Gastroesophageal sphincter (tissue), 4 donors: ENCODE results near the gene PLCB4. TPM values are rescaled to one million over a fixed set of nuclear protein-coding genes. Genes with fewer than 3 reads are reported as not detected.

Experiments used
- ATAC-seq: fragments of 150-250 bp; one replicate; pipeline ENCODE4 v1.9.1; 2016; ENCODE audit warnings: mild to moderate bottlenecking, moderate library complexity
- H3K27ac ChIP-seq, 4 donors: fragments of 200-600 bp; sonication (generic) in 3 of 4; 1 replicate in 3 of 4; 2 replicates in 1 of 4; pipeline ENCODE4 v1.5.1; 2016 to 2019
- H3K27me3 ChIP-seq: fragments of 200-600 bp; sonication (generic); one replicate; pipeline ENCODE4 v1.5.1; 2019
- H3K36me3 ChIP-seq, 2 donors: fragments of 200-600 bp; sonication (generic); one replicate each; pipeline ENCODE4 v1.5.1; 2019; ENCODE audit warnings: control low read depth in 1 of 2
- H3K4me1 ChIP-seq, 3 donors: fragments of 200-600 bp; sonication (generic); 1 replicate in 2 of 3; 2 replicates in 1 of 3; pipeline ENCODE4 v1.5.1; 2016 to 2019; ENCODE audit warnings: control low read depth in 2 of 3
- H3K4me3 ChIP-seq, 2 donors: fragments of 200-600 bp; sonication (generic); one replicate each; pipeline ENCODE4 v1.5.1; 2019; ENCODE audit warnings: mild to moderate bottlenecking in 1 of 2, moderate library complexity in 1 of 2
- H3K9me3 ChIP-seq, 3 donors: fragments of 200-600 bp; sonication (generic); one replicate each; pipeline ENCODE4 v1.5.1; 2017 to 2019; ENCODE audit warnings: control low read depth in 2 of 3
- CTCF ChIP-seq, 4 experiments: fragments of 200-600 bp in 2 of 4; fragments of 450-650 bp in 2 of 4; sonication (generic) in 1 of 4; IDR thresholded peaks; one replicate each; pipeline ENCODE4 v1.5.1; 2017 to 2019; ENCODE audit warnings: antibody characterized with exemption in 4 of 4, mild to moderate bottlenecking in 2 of 4, moderate library complexity in 2 of 4
- EP300 ChIP-seq: sonication (generic); formaldehyde crosslinking; IDR thresholded peaks from one replicate; pipeline ENCODE4 v1.6.1; 2017; ENCODE audit warnings: antibody characterized with exemption, mild to moderate bottlenecking
- POLR2A ChIP-seq, 2 donors: fragments of 450-650 bp; IDR thresholded peaks; one replicate each; pipeline ENCODE4 v1.6.1; 2017; ENCODE audit warnings: antibody characterized with exemption in 2 of 2, mild to moderate bottlenecking in 2 of 2, moderate library complexity in 1 of 2
- POLR2AphosphoS5 ChIP-seq: sonication (generic); formaldehyde crosslinking; IDR thresholded peaks from one replicate; pipeline ENCODE4 v1.6.1; 2017; ENCODE audit warnings: antibody characterized with exemption
- WGBS, 2 donors: methylation state at CpG; one replicate each; pipeline ENCODE4 v1.1.5; 2018; ENCODE audit warnings: low coverage in 1 of 2; 5-methylcytosine and 5-hydroxymethylcytosine counted together
- total RNA-seq, 4 donors: library from RNA; depleted of rRNA; stranded (reverse); fragments of >200 nt; gene quantifications; one replicate each; pipeline ENCODE4 v1.1.0, GENCODE V29; 2016

The PLCB4 gene
- total RNA-seq, 4 donors from 2014 or later, result 21.9 to 109 (median 59.1) TPM

GRCh38 chr20:9244811-9245210, 175.9 kb downstream of the PLCB4 start:
- Histone ChIP-seq H3K27ac (no peak overlapping the region), H3K4me1 (peaks cover 0 to 5% (median 0%) of the 10 kb centered on the region in 3 donors), H3K27me3 (no peaks in the 10 kb centered on the region), H3K4me3 (no peak overlapping the region), H3K9me3 (no peaks in the 10 kb centered on the region), H3K36me3 (no peaks in the 10 kb centered on the region)
- ATAC-seq, result no peak
- TF ChIP-seq EP300 (no peak), POLR2AphosphoS5 (no peak), CTCF (IDR thresholded peaks at IDR 0.05) (no peak), POLR2A (IDR thresholded peaks at IDR 0.05) (no peak)
- 75% methylated on average over 1 of the region's 2 CpGs; no CpG with 5 or more reads in 1 of the 2 donors for WGBS, 2 donors

- Histone ChIP-seq H3K27ac (no peak overlapping the region), H3K36me3 (no peaks in the 10 kb centered on the region), H3K4me3 (no peak overlapping the region), H3K27me3 (no peaks in the 10 kb centered on the region), H3K4me1 (peaks cover 0 to 5% (median 0%) of the 10 kb centered on the region in 3 donors), H3K9me3 (no peaks in the 10 kb centered on the region)
- WGBS, 2 donors, result 77 to 100% methylated on average over 1 of the region's 1 CpG
- TF ChIP-seq POLR2AphosphoS5 (no peak), CTCF (IDR thresholded peaks at IDR 0.05) (no peak), POLR2A (IDR thresholded peaks at IDR 0.05) (no peak), EP300 (no peak)
- no peak for ATAC-seq
Measured at GRCh38 chr20:9246731-9247130, 177.8 kb downstream of the PLCB4 start.

- Histone ChIP-seq H3K4me1 (peaks cover 0 to 10% (median 0%) of the 10 kb centered on the region in 3 donors), H3K4me3 (no peak overlapping the region), H3K9me3 (no peaks in the 10 kb centered on the region), H3K27ac (no peak overlapping the region), H3K36me3 (no peaks in the 10 kb centered on the region), H3K27me3 (no peaks in the 10 kb centered on the region)
- no peak for ATAC-seq
- 100% methylated on average over 1 of the region's 1 CpG; no CpG with 5 or more reads in 1 of the 2 donors for WGBS, 2 donors
- TF ChIP-seq EP300, result no peak
- TF ChIP-seq CTCF (IDR thresholded peaks at IDR 0.05), result no peak
- no peak for TF ChIP-seq POLR2A (IDR thresholded peaks at IDR 0.05)
- TF ChIP-seq POLR2AphosphoS5, result no peak
Measured at GRCh38 chr20:9250511-9250910, 181.6 kb downstream of the PLCB4 start.

- H3K9me3 ChIP-seq, result no peaks in the 10 kb centered on the region
- H3K27ac ChIP-seq, result no peak overlapping the region
- WGBS, 2 donors, result 70 to 83% methylated on average over 2 to 3 of the region's 4 CpGs
- no peaks in the 10 kb centered on the region for H3K27me3 ChIP-seq
- H3K36me3 ChIP-seq, result no peaks in the 10 kb centered on the region
- TF ChIP-seq POLR2A (IDR thresholded peaks at IDR 0.05) (no peak), POLR2AphosphoS5 (no peak), EP300 (no peak), CTCF (IDR thresholded peaks at IDR 0.05) (no peak)
- peaks cover 0 to 10% (median 0%) of the 10 kb centered on the region in 3 donors for H3K4me1 ChIP-seq
- no peak overlapping the region for H3K4me3 ChIP-seq
- ATAC-seq, result no peak
Measured at GRCh38 chr20:9253006-9253539, 184.2 kb downstream of the PLCB4 start.

- 92 to 100% methylated on average over 1 of the region's 1 CpG for whole genome bisulfite sequencing, 2 donors
- no peaks in the 10 kb centered on the region for H3K27me3 ChIP-seq
- TF ChIP-seq CTCF (IDR thresholded peaks at IDR 0.05) (no peak), POLR2A (IDR thresholded peaks at IDR 0.05) (no peak), EP300 (no peak), POLR2AphosphoS5 (no peak)
Measured at GRCh38 chr20:9255171-9255570, 186.3 kb downstream of the PLCB4 start.

More at GRCh38 chr20:9255171-9255570, 186.3 kb downstream of the PLCB4 start:
- peaks cover 0 to 10% (median 0%) of the 10 kb centered on the region in 3 donors for H3K4me1 ChIP-seq
- ATAC-seq, result no peak
- no peaks in the 10 kb centered on the region for H3K36me3 ChIP-seq
- no peaks in the 10 kb centered on the region for H3K9me3 ChIP-seq
- no peak overlapping the region for H3K27ac ChIP-seq
- no peak overlapping the region for H3K4me3 ChIP-seq
